ENCODE data around the gene TMEM9. TPM values are rescaled to one million over a fixed set of nuclear protein-coding genes. Genes with fewer than 3 reads are reported as not detected.

TMEM9 gene
- total RNA-seq (39.3 and 44.6 TPM in 2 replicates), polyA plus RNA-seq (96.1 and 103 TPM in 2 replicates), polyA minus RNA-seq (97.0 and 123 TPM in 2 replicates), Bru-seq, nascent RNA (percentile 49 among the genes with signal in this experiment), BruChase-seq, experiment 1, labeled RNA remaining after a 6-hour chase (percentile 57 among the genes with signal in this experiment), BruChase-seq, experiment 2, labeled RNA remaining after a 2-hour chase (percentile 49 among the genes with signal in this experiment)
- 76.9 and 83.8 TPM in 2 replicates for polyA plus RNA-seq (2011; cell fraction: cytosol; rRNA removed)
- 54.7 and 61.3 TPM in 2 replicates for polyA plus RNA-seq (2011; cell fraction: nucleus; rRNA removed)
- polyA plus RNA-seq (2012), result 43.7 and 52.4 TPM in 2 replicates
- polyA minus RNA-seq (2011; cell fraction: cytosol; rRNA and poly(A)+ RNA removed), result 28.2 TPM
- polyA minus RNA-seq (2011; cell fraction: nucleus; rRNA and poly(A)+ RNA removed), result 11.3 and 16.9 TPM in 2 replicates
- long read RNA-seq, transcript TMEM9-202 (6 exons, 1,544 nt), result minor isoform, 7 of 207 reads
- long read RNA-seq, transcript TMEM9-201 (5 exons, 1,959 nt), result minor isoform, 12 of 207 reads
- long read RNA-seq, transcript TMEM9-209 (6 exons, 938 nt), result minor isoform, 8 of 207 reads
- long read RNA-seq, transcript TMEM9-204 (6 exons, 1,529 nt), result major isoform, 160 of 207 reads
- long read RNA-seq, partial matches to known transcripts, result 2 of 207 reads
- long read RNA-seq, other reads (novel, unspliced or antisense), result 17 of 207 reads

GRCh38 chr1:201154389-201155165 lies at the start of gene TMEM9:
TSS of gene TMEM9 (minus strand) at chr1:201154474. CDS start at chr1:201153923, 551 bp downstream.
- peak; percentile 92 for FAIRE-seq
- H3K4me1 ChIP-seq (ENCODE audit: control insufficient read depth, extremely low read depth, insufficient read depth, low read length), result peaks cover 8% of the 10 kb centered on the region
- no peak for TF ChIP-seq JUN (IDR thresholded peaks at IDR 0.05; ENCODE audit: borderline replicate concordance, insufficient read depth, insufficient read length, low read depth)
- peak; percentile 73 for TF ChIP-seq MAX (IDR thresholded peaks at IDR 0.05; ENCODE audit: insufficient read depth, insufficient read length)
- no peaks in the 10 kb centered on the region for H3K79me2 ChIP-seq (ENCODE audit: control insufficient read depth, insufficient read depth, low read length)
- intact Hi-C loops (cut with micrococcal nuclease), result loop anchor here (1.0 kb wide), 1 partner anchor 16 kb away; no protein-coding TSS in a partner anchor
- H3K36me3 ChIP-seq (ENCODE audit: control insufficient read depth in 2 of 2, extremely low read depth in 1 of 2, insufficient read depth in 2 of 2, low read length in 2 of 2), result peaks cover 0 to 6% of the 10 kb centered on the region in 2 experiments
- H2AFZ ChIP-seq (ENCODE audit: low read depth, low read length), result peak within 1 kb of the TSS; percentile 85
- H3K27ac ChIP-seq (ENCODE audit: insufficient read depth, low read depth, low read length), result no peak within 1 kb of the TSS
- dilution Hi-C loops (cut with MboI; ENCODE audit: extremely low pct_ligation_motif_present, low sequenced_read_pairs), result no loop called here
- ChIA-PET CTCF (interaction anchor here (0.8 to 2.8 kb wide), 8 partner anchors 9 to 183 kb away, joined by 3 to 15 read pairs (median 4); no protein-coding TSS in a partner anchor), POLR2A (no interaction called here)
- H3K4me2 ChIP-seq (ENCODE audit: insufficient read depth, low read length), result peak within 1 kb of the TSS; percentile 82
- peak within 1 kb of the TSS; percentile 62 for H3K9ac ChIP-seq (replicated peaks; ENCODE audit: extremely low read depth, insufficient read depth, low read length)
- DNase-seq (ENCODE audit: low read depth, low spot score), result peak; percentile 96
- peaks cover 19 to 23% of the 10 kb centered on the region in 2 experiments for H3K27me3 ChIP-seq (ENCODE audit: control insufficient read depth in 2 of 2, insufficient read depth in 2 of 2, low read length in 2 of 2)
- no TSS peak for BruUV-seq (replicated peaks)
- H4K20me1 ChIP-seq (replicated peaks; ENCODE audit: control insufficient read depth, extremely low read depth, insufficient read depth, low read length), result no peaks in the 10 kb centered on the region
- no peaks in the 10 kb centered on the region for H3K9me3 ChIP-seq (replicated peaks; ENCODE audit: control insufficient read depth, insufficient read depth, low read length)
- H3K9me1 ChIP-seq (replicated peaks; ENCODE audit: control insufficient read depth, extremely low read depth, insufficient read depth, low read length), result no peaks in the 10 kb centered on the region
- peak within 1 kb of the TSS; percentile 42 to 56 (median 54) for H3K4me3 ChIP-seq (replicated peaks in 1 of 3; ENCODE audit: insufficient read depth in 1 of 3, low read depth in 1 of 3, low read length in 3 of 3)

- DNase-seq (ENCODE audit: low read depth, low spot score) (no peak), FAIRE-seq (no peak)
- Histone ChIP-seq H3K27me3 (ENCODE audit: control insufficient read depth in 2 of 2, insufficient read depth in 2 of 2, low read length in 2 of 2) (peaks cover 2 to 5% of the 10 kb centered on the region in 2 experiments), H3K9me1 (replicated peaks; ENCODE audit: control insufficient read depth, extremely low read depth, insufficient read depth, low read length) (no peaks in the 10 kb centered on the region), H3K4me3 (replicated peaks in 1 of 3; ENCODE audit: insufficient read depth in 1 of 3, low read depth in 1 of 3, low read length in 3 of 3) (no peak overlapping the region), H3K36me3 (ENCODE audit: control insufficient read depth in 2 of 2, extremely low read depth in 1 of 2, insufficient read depth in 2 of 2, low read length in 2 of 2) (no peaks in the 10 kb centered on the region), H2AFZ (ENCODE audit: low read depth, low read length) (no peak overlapping the region), H3K9ac (replicated peaks; ENCODE audit: extremely low read depth, insufficient read depth, low read length) (no peak overlapping the region), H4K20me1 (replicated peaks; ENCODE audit: control insufficient read depth, extremely low read depth, insufficient read depth, low read length) (no peaks in the 10 kb centered on the region), H3K9me3 (replicated peaks; ENCODE audit: control insufficient read depth, insufficient read depth, low read length) (no peaks in the 10 kb centered on the region), H3K79me2 (ENCODE audit: control insufficient read depth, insufficient read depth, low read length) (no peaks in the 10 kb centered on the region), H3K4me1 (ENCODE audit: control insufficient read depth, extremely low read depth, insufficient read depth, low read length) (no peaks in the 10 kb centered on the region), H3K27ac (ENCODE audit: insufficient read depth, low read depth, low read length) (no peak overlapping the region), H3K4me2 (ENCODE audit: insufficient read depth, low read length) (no peak overlapping the region)
- BruUV-seq (replicated peaks), result no TSS peak
- TF ChIP-seq MAX (IDR thresholded peaks at IDR 0.05; ENCODE audit: insufficient read depth, insufficient read length) (no peak), POLR2A (IDR thresholded peaks at IDR 0.05; ENCODE audit: low read depth, low read length) (no peak), CTCF (IDR thresholded peaks at IDR 0.05; ENCODE audit: extremely low read depth in 1 of 2, insufficient read depth in 1 of 2, low read depth in 1 of 2, low read length in 2 of 2) (no peak), POLR2AphosphoS5 (IDR thresholded peaks at IDR 0.05; ENCODE audit: insufficient read depth, low read depth, low read length) (no peak), GATA2 (IDR thresholded peaks at IDR 0.05; ENCODE audit: insufficient read depth, insufficient read length, low read depth, low read length) (no peak), MYC (IDR thresholded peaks at IDR 0.05; ENCODE audit: low read depth, low read length) (no peak), JUN (IDR thresholded peaks at IDR 0.05; ENCODE audit: borderline replicate concordance, insufficient read depth, insufficient read length, low read depth) (no peak), FOS (IDR thresholded peaks at IDR 0.05; ENCODE audit: borderline replicate concordance, insufficient read depth, low read length) (no peak)
- POLR2A ChIA-PET, result no interaction called here
- intact Hi-C loops (cut with micrococcal nuclease), result no loop called here
- dilution Hi-C loops (cut with MboI; ENCODE audit: extremely low pct_ligation_motif_present, low sequenced_read_pairs), result no loop called here
- CTCF ChIA-PET, result interaction anchor here (2.0 kb wide), 1 partner anchor 24 kb away, joined by 8 read pairs; no protein-coding TSS in a partner anchor
Measured at GRCh38 chr1:201198598-201198997, 44.3 kb upstream of the TMEM9 start.
